Neural progenitor cell (in vitro differentiated cells): ENCODE results near the gene ZBBX. TPM values are rescaled to one million over a fixed set of nuclear protein-coding genes. Genes with fewer than 3 reads are reported as not detected.

Experiments
- DNase-seq: peaks from one replicate; pipeline ENCODE4 v3.0.0-alpha.2; 2016; ENCODE audit warnings: low spot score
- H2AFZ ChIP-seq: fragments of 200-600 bp; sonication (generic); replicated peaks from 2 replicates; pipeline ENCODE4 v1.6.1; 2016; ENCODE audit warnings: antibody characterized with exemption
- H3F3A ChIP-seq: fragments of 200-600 bp; sonication (generic); 2 replicates; pipeline ENCODE4 v1.6.1; 2016; ENCODE audit warnings: antibody characterized with exemption, low read depth
- H3K27ac ChIP-seq: fragments of 200-600 bp; sonication (generic); 2 replicates; pipeline ENCODE4 v1.5.1; 2016; ENCODE audit warnings: mild to moderate bottlenecking
- H3K27me3 ChIP-seq: fragments of 200-600 bp; sonication (generic); 2 replicates; pipeline ENCODE4 v1.6.1; 2016; ENCODE audit warnings: mild to moderate bottlenecking, moderate library complexity
- H3K36me3 ChIP-seq: fragments of 200-600 bp; sonication (generic); 2 replicates; pipeline ENCODE4 v1.5.1; 2016
- H3K4me1 ChIP-seq: fragments of 200-600 bp; sonication (generic); 2 replicates; pipeline ENCODE4 v1.6.1; 2016; ENCODE audit warnings: mixed run types
- H3K4me2 ChIP-seq: fragments of 200-600 bp; sonication (generic); 2 replicates; pipeline ENCODE4 v1.6.1; 2016
- H3K4me3 ChIP-seq: fragments of 200-600 bp; sonication (generic); 2 replicates; pipeline ENCODE4 v1.5.1; 2016
- H3K79me2 ChIP-seq: fragments of 200-600 bp; sonication (generic); 2 replicates; pipeline ENCODE4 v1.6.1; 2016; ENCODE audit warnings: low read depth
- H3K9ac ChIP-seq: fragments of 200-600 bp; sonication (generic); 2 replicates; pipeline ENCODE4 v1.6.1; 2016
- H3K9me3 ChIP-seq: fragments of 200-600 bp; sonication (generic); 2 replicates; pipeline ENCODE4 v1.5.1; 2016; ENCODE audit warnings: low read depth
- H4K20me1 ChIP-seq: fragments of 200-600 bp; sonication (generic); 2 replicates; pipeline ENCODE4 v1.6.1; 2016; ENCODE audit warnings: low read depth
- H3K27ac Mint-ChIP-seq: 3 replicates; pipeline ENCODE4 v1.8.0; 2021; ENCODE audit warnings: mixed read lengths
- H3K27me3 Mint-ChIP-seq: 2 replicates; pipeline ENCODE4 v1.8.0; 2022; ENCODE audit warnings: low read depth, mild to moderate bottlenecking, inconsistent platforms, moderate library complexity, mixed read lengths; ENCODE audit not compliant: insufficient read depth
- H3K36me3 Mint-ChIP-seq: 3 replicates; pipeline ENCODE4 v1.8.0; 2021; ENCODE audit warnings: mixed read lengths
- H3K4me1 Mint-ChIP-seq: 3 replicates; pipeline ENCODE4 v1.8.0; 2021; ENCODE audit warnings: mixed read lengths
- H3K4me3 Mint-ChIP-seq: 3 replicates; pipeline ENCODE4 v1.8.0; 2021; ENCODE audit warnings: mild to moderate bottlenecking, moderate library complexity, mixed read lengths
- H3K9me3 Mint-ChIP-seq: 3 replicates; pipeline ENCODE4 v1.8.0; 2020; ENCODE audit warnings: mixed read lengths
- CTCF ChIP-seq: fragments of 200-600 bp; sonication (generic); IDR thresholded peaks from 2 replicates; pipeline ENCODE4 v1.5.1; 2017; ENCODE audit warnings: antibody characterized with exemption, mild to moderate bottlenecking
- EZH2 ChIP-seq: fragments of 200-600 bp; sonication (generic); IDR thresholded peaks from 2 replicates; pipeline ENCODE4 v1.6.1; 2017; ENCODE audit warnings: antibody characterized with exemption, mild to moderate bottlenecking, moderate library complexity
- EZH2phosphoT487 ChIP-seq: fragments of 200-600 bp; sonication (generic); IDR thresholded peaks from 2 replicates; pipeline ENCODE4 v1.6.1; 2017; ENCODE audit warnings: antibody characterized with exemption
- total RNA-seq: library from RNA; depleted of rRNA; stranded (reverse); fragments of >200 nt; gene quantifications from 2 replicates; pipeline ENCODE4 v1.2.3, GENCODE V29; 2015; ENCODE audit warnings: low replicate concordance

Gene ZBBX
- total RNA-seq, 1 donor from 2014 or later = 17.5 TPM

GRCh38 chr3:167394003-167394402, 13.9 kb upstream of the ZBBX start:
- Mint-ChIP-seq H3K27ac (no peak overlapping the region), H3K27me3 (no peaks in the 10 kb centered on the region), H3K4me1 (no peaks in the 10 kb centered on the region), H3K36me3 (no peaks in the 10 kb centered on the region), H3K4me3 (no peak overlapping the region), H3K9me3 (no peaks in the 10 kb centered on the region)
- no peaks in the 10 kb centered on the region for H3K79me2 ChIP-seq
- no peaks in the 10 kb centered on the region for H3F3A ChIP-seq
- no peak overlapping the region for H3K4me3 ChIP-seq
- DNase-seq = no peak
- TF ChIP-seq EZH2 (no peak), CTCF (peak; percentile 21)
- no peaks in the 10 kb centered on the region for H3K36me3 ChIP-seq
- no peaks in the 10 kb centered on the region for H4K20me1 ChIP-seq
- H3K9ac ChIP-seq = no peak overlapping the region
- no peak overlapping the region for H2AFZ ChIP-seq
- H3K27ac ChIP-seq = no peak overlapping the region
- H3K9me3 ChIP-seq = no peaks in the 10 kb centered on the region
- H3K27me3 ChIP-seq = no peaks in the 10 kb centered on the region
- H3K4me2 ChIP-seq = no peak overlapping the region
- H3K4me1 ChIP-seq = no peaks in the 10 kb centered on the region

GRCh38 chr3:167382155-167382554, 2.1 kb upstream of the ZBBX start:
- Mint-ChIP-seq H3K36me3 (no peaks in the 10 kb centered on the region), H3K27me3 (peaks cover 2% of the 10 kb centered on the region), H3K9me3 (no peaks in the 10 kb centered on the region), H3K27ac (no peak overlapping the region), H3K4me3 (no peak overlapping the region), H3K4me1 (peaks cover 13% of the 10 kb centered on the region)
- Histone ChIP-seq H3K79me2 (no peaks in the 10 kb centered on the region), H3F3A (no peaks in the 10 kb centered on the region), H2AFZ (no peak overlapping the region), H3K27me3 (no peaks in the 10 kb centered on the region), H3K27ac (no peak overlapping the region), H3K4me1 (no peaks in the 10 kb centered on the region), H3K9me3 (no peaks in the 10 kb centered on the region), H3K4me3 (no peak overlapping the region), H3K36me3 (no peaks in the 10 kb centered on the region), H3K4me2 (no peak overlapping the region), H3K9ac (no peak overlapping the region), H4K20me1 (no peaks in the 10 kb centered on the region)
- DNase-seq = no peak
- TF ChIP-seq CTCF = no peak
- TF ChIP-seq EZH2phosphoT487 = no peak
- no peak for TF ChIP-seq EZH2

GRCh38 chr3:167375478-167375877, 4.6 kb downstream of the ZBBX start:
- TF ChIP-seq EZH2 (no peak), CTCF (no peak), EZH2phosphoT487 (no peak)
- Histone ChIP-seq H2AFZ (no peak overlapping the region), H3K27ac (no peak overlapping the region), H3K4me2 (no peak overlapping the region), H3K4me1 (no peaks in the 10 kb centered on the region), H3K36me3 (no peaks in the 10 kb centered on the region), H3K79me2 (no peaks in the 10 kb centered on the region), H3K27me3 (no peaks in the 10 kb centered on the region), H3F3A (no peaks in the 10 kb centered on the region), H4K20me1 (no peaks in the 10 kb centered on the region), H3K9me3 (no peaks in the 10 kb centered on the region), H3K4me3 (no peak overlapping the region), H3K9ac (no peak overlapping the region)
- Mint-ChIP-seq H3K27me3 (peaks cover 2% of the 10 kb centered on the region), H3K4me1 (peaks cover 8% of the 10 kb centered on the region), H3K9me3 (no peaks in the 10 kb centered on the region), H3K36me3 (no peaks in the 10 kb centered on the region), H3K4me3 (no peak overlapping the region), H3K27ac (no peak overlapping the region)
- no peak for DNase-seq

- TF ChIP-seq CTCF (no peak), EZH2 (no peak), EZH2phosphoT487 (no peak)
- Histone ChIP-seq H3K79me2 (no peaks in the 10 kb centered on the region), H4K20me1 (no peaks in the 10 kb centered on the region), H3F3A (no peaks in the 10 kb centered on the region), H3K27me3 (no peaks in the 10 kb centered on the region), H3K9me3 (no peaks in the 10 kb centered on the region), H3K4me3 (no peak overlapping the region), H2AFZ (no peak overlapping the region), H3K36me3 (no peaks in the 10 kb centered on the region), H3K4me2 (no peak overlapping the region), H3K4me1 (no peaks in the 10 kb centered on the region), H3K27ac (no peak overlapping the region), H3K9ac (no peak overlapping the region)
- DNase-seq = peak; percentile 2
- H3K9me3 Mint-ChIP-seq = no peaks in the 10 kb centered on the region
- H3K4me1 Mint-ChIP-seq = no peaks in the 10 kb centered on the region
- no peak overlapping the region for H3K27ac Mint-ChIP-seq
- H3K4me3 Mint-ChIP-seq = no peak overlapping the region
- no peaks in the 10 kb centered on the region for H3K36me3 Mint-ChIP-seq
- H3K27me3 Mint-ChIP-seq = no peaks in the 10 kb centered on the region
Measured at GRCh38 chr3:167372138-167372537, 8.0 kb downstream of the ZBBX start.
